ENCODE data around the gene POMT2.
"Not testable (repeated sequence)": the region's sequence is repeated elsewhere in the genome, so short reads cannot be mapped to it uniquely, and the experiment has no call there.

The POMT2 gene, protein sequence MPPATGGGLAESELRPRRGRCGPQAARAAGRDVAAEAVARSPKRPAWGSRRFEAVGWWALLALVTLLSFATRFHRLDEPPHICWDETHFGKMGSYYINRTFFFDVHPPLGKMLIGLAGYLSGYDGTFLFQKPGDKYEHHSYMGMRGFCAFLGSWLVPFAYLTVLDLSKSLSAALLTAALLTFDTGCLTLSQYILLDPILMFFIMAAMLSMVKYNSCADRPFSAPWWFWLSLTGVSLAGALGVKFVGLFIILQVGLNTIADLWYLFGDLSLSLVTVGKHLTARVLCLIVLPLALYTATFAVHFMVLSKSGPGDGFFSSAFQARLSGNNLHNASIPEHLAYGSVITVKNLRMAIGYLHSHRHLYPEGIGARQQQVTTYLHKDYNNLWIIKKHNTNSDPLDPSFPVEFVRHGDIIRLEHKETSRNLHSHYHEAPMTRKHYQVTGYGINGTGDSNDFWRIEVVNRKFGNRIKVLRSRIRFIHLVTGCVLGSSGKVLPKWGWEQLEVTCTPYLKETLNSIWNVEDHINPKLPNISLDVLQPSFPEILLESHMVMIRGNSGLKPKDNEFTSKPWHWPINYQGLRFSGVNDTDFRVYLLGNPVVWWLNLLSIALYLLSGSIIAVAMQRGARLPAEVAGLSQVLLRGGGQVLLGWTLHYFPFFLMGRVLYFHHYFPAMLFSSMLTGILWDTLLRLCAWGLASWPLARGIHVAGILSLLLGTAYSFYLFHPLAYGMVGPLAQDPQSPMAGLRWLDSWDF

GRCh38 chr14:77320238-77320935, at the start of gene POMT2:
Gene POMT2 (minus strand): TSS chr14:77320883. CDS start chr14:77320681, 202 bp downstream.
- DNase-seq: peak; percentile 94

DNA sequence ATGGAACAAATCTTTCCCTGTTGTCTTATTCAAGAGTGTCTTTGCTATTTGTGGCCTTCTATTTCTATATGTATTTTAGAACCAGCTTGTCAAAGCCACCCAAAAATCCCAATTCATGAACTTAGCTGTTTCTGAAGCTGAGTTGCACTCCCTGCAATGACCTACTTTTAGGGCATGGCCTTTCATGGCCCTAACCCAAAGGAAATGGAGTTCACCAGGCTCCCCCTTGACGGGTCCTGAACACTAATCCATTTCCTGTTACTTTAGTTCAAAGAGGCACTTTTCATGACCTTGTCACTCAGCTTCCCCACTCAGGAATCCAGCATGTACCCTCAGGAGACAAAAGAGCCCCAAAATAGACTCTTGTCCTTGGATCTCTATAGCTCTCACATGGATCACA, 48.6 kb upstream of the POMT2 start:
- DNase-seq: peak; percentile 46

GRCh38 chr14:77364146-77364545, 43.5 kb upstream of the POMT2 start:
- DNase-seq: no peak

DNA sequence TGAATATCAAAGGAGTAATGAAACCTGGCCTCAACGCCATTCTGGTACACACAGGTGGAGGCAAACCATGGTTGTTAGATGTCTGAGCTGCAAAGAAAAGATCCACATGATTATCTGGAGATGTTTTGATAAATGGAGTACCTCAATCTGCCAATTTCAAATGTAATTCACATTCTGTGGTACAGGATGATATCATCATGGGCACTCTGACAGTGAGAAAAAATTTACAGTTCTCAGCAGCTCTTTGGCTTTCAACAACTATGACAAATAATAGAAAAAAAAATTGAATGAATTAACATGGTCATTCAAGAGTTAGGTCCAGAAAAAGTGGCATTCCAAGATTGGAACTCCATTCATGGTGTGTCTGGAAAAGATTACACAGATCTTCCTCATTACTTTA, 38.9 kb upstream of the POMT2 start:
- DNase-seq: no peak

GRCh38 chr14:77356899-77357298, 36.2 kb upstream of the POMT2 start:
- no peak for DNase-seq

GRCh38 chr14:77355811-77356210, 35.1 kb upstream of the POMT2 start:
- no peak for DNase-seq

GRCh38 chr14:77353469-77354141, 32.9 kb upstream of the POMT2 start:
- DNase-seq: no peak

- no peak for DNase-seq
These were observed 27.1 kb upstream of the POMT2 start for GRCh38 chr14:77347751-77348150.

- DNase-seq: no peak
These were observed 25.8 kb upstream of the POMT2 start for GRCh38 chr14:77346495-77346894.

- DNase-seq: no peak
These were observed 23.8 kb upstream of the POMT2 start for GRCh38 chr14:77344377-77344996.

- no peak for DNase-seq
These were observed 23.0 kb upstream of the POMT2 start for GRCh38 chr14:77343662-77344061.

- DNase-seq: no peak
These were observed 22.2 kb upstream of the POMT2 start for GRCh38 chr14:77342726-77343397.

DNA sequence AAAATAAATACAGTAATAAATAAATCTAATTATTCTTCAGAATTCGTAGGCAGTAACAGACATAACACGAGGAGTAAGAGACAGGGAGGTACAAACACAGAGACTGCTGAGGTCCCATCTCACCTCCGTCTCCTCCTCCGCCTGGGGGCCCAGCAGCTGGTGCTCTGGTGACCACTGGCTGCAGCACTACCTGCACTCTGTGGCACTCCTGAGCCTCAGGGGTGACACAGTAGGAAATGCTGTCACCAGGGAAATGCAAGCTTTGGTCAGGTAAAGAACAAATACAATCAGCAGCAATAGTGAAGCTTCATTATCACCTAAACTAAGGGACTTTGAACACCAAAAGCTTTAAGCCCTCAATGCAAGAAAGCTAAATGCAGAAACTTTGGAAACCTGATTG, 19.7 kb upstream of the POMT2 start:
- no peak for DNase-seq

DNA sequence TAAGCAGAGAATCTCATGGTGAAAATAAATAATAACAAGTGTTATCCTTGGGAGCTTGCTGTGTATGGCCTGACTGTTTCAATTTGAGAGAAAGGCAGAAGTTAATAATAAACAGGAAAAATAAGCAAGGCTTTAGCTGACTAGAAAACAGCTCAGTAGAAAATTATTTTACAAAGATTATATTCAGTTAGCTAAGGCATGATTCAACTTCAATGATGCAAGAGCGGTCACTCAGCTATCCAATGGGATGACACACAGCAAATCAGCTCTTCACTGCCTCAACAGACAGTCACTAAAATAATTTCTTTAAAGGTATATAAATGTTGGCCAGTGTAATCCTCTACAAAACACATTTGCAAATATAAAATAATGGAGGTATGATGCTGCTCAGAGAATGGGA, 18.7 kb upstream of the POMT2 start:
- no peak for DNase-seq

DNA sequence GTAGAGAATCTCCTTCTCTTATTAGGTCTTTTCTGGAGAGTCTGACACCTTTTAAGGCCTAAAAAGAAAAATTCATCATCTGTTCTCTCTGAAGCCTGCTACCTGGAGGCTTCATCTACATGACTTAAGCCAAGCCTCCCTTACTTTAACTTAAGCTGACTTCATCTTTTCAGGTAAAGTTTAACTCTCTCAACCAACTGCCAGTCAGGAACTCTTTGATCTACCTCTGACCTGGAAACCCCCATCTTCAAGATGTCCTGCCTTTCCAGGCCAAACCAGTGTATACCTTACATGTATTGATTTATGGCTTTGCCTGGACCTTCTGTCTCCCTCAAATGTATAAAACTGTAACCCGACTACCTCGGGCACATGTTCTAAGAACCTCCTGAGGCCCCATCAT, 17.6 kb upstream of the POMT2 start:
- DNase-seq: no peak

DNA sequence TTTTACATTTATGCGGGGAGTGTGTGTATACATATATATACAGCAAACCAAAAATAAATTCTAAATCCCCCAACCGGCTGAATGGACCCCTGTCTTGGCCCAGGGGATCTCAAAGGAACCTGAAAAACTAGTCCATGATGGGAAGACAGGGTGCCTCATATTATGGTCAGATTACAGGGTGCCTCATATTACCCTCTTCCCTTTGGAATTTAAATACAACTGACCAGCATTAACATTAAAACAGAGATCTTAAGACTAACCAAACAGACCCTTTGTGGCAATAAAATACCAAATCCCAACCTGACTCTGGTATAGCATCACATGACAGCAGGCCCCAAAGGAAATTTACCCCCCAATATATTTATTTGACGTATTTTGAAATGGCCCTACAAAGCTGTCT, 17.2 kb upstream of the POMT2 start:
- no peak for DNase-seq

GRCh38 chr14:77337255-77337654, 16.6 kb upstream of the POMT2 start:
- not testable (repeated sequence) for DNase-seq

DNA sequence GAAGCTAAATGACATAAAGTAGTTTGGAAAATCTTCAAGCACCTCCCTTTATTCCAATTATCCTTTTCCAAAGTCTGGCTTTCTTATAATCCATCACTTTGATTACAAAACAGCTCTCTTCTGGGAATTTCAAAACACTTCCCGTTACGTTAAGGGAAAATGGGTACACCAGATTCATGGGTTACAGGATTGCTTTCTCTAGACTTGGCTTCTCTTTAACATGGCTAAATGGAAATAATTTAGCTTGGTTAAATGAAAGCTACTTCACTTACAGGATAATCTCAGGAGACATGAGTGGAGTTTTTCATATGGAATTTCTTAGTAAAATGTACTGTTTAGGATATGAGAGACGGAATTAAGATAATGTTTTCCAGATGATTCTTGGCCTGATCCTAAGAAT, 14.9 kb upstream of the POMT2 start:
- DNase-seq: no peak

- DNase-seq: no peak
These were observed 9.2 kb upstream of the POMT2 start for GRCh38 chr14:77329872-77330271.

DNA sequence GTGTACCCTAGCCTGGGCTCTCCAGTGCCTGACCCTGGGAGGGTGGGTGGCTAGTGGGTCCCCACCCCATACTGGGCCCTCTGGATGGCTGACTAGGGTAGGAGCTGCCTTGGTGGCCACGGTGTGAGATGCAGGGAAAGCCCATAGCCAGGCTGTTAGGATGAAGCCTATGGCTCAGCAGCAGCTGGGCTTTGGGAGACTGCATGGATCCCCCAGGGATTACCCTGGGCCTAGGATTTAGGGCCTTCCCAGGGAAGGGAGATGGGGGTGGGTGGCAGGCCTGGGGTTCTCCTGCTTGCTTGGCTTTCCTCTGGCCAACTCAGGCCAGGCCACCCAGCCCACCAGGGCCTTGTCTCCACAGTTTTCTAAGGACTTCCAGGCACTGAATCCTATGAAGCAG, 6.4 kb upstream of the POMT2 start:
- no peak for DNase-seq

GRCh38 chr14:77325746-77326094, 5.0 kb upstream of the POMT2 start:
- no peak for DNase-seq

Data from CD4-positive, alpha-beta T cell treated with Interleukin-17A for 1 hour (primary cell).